ENCODE data around the gene ASCC3.

DNA sequence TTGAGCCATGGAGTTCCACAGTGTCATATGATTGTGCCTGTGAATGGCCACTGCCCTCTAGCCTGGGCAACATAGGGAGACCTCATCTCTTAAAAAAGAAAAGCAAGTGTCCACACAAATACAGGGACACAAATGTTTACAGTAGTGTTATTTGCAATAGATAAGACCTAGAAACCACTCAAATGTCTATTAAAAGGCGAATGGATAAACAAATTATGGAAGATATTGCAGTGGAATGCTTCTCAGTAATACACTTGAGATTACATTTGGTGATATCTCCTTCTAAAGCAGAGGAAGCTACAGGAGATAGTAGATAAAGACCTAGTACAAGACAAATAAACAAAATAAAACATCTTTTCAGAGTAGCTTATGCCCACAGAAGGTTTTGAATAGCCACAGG, 44.6 kb upstream of the ASCC3 start:
- TF ChIP-seq SUZ12 (IDR thresholded peaks at IDR 0.05) (no peak), FOXK2 (IDR thresholded peaks at IDR 0.05) (no peak), SP1 (IDR thresholded peaks at IDR 0.05) (no peak), FOXA1 (IDR thresholded peaks at IDR 0.05) (no peak), ELF4 (IDR thresholded peaks at IDR 0.05) (no peak), ARNT (IDR thresholded peaks at IDR 0.05) (no peak), ZNF384 (IDR thresholded peaks at IDR 0.05) (no peak), FOXM1 (IDR thresholded peaks at IDR 0.05; ENCODE audit: borderline replicate concordance) (no peak), TARDBP (IDR thresholded peaks at IDR 0.05) (no peak), BHLHE40 (IDR thresholded peaks at IDR 0.05; ENCODE audit: borderline replicate concordance) (no peak)

Data from HEK293T (cell line).